Heart left ventricle (tissue), 16 donors: ENCODE measurements around the gene MLN. TPM values are rescaled to one million over a fixed set of nuclear protein-coding genes. Genes with fewer than 3 reads are reported as not detected.

Experiments used
- ATAC-seq, 4 donors: fragments of 200-7000 bp; cut with Tn5 transposase; one replicate each; pipeline ENCODE4 v1.9.1; 2020 to 2022; ENCODE audit warnings: moderate library complexity in 4 of 4, mild to moderate bottlenecking in 3 of 4, moderate number of reproducible peaks in 1 of 4
- DNase-seq, 5 donors: peaks; one replicate each; pipeline ENCODE4 v3.0.0-alpha.2; 2020
- H3K27ac ChIP-seq, 12 donors: fragments of 200-600 bp; sonication (generic) in 4 of 12; one replicate each; pipeline versions ENCODE4 v1.5.0 to v1.8.0; 2016 to 2022; ENCODE audit warnings: mild to moderate bottlenecking in 2 of 12
- H3K27me3 ChIP-seq, 9 donors: fragments of 200-600 bp; sonication (generic) in 2 of 9; one replicate each; pipeline versions ENCODE4 v1.5.1 to v1.8.0; 2016 to 2022; ENCODE audit warnings: mild to moderate bottlenecking in 3 of 9
- H3K36me3 ChIP-seq, 9 donors: fragments of 200-600 bp; sonication (generic) in 2 of 9; one replicate each; pipeline versions ENCODE4 v1.5.0 to v1.8.0; 2018 to 2022; ENCODE audit warnings: mild to moderate bottlenecking in 2 of 9
- H3K4me1 ChIP-seq, 12 donors: fragments of 200-600 bp; sonication (generic) in 4 of 12; one replicate each; pipeline versions ENCODE4 v1.5.0 to v1.8.0; 2016 to 2022; ENCODE audit warnings: mild to moderate bottlenecking in 3 of 12
- H3K4me3 ChIP-seq, 12 donors: fragments of 200-600 bp; sonication (generic) in 4 of 12; one replicate each; pipeline versions ENCODE4 v1.5.0 to v1.8.0; 2017 to 2022; ENCODE audit warnings: mild to moderate bottlenecking in 9 of 12, moderate library complexity in 4 of 12
- H3K9me3 ChIP-seq, 12 donors: fragments of 200-600 bp; sonication (generic) in 4 of 12; one replicate each; pipeline versions ENCODE4 v1.5.0 to v1.8.0; 2016 to 2022; ENCODE audit warnings: mild to moderate bottlenecking in 1 of 12
- POLR2A ChIP-seq, 2 donors: fragments of 450-650 bp; IDR thresholded peaks; one replicate each; pipeline ENCODE4 v1.6.1; 2017; ENCODE audit warnings: antibody characterized with exemption in 2 of 2, mild to moderate bottlenecking in 2 of 2, moderate library complexity in 2 of 2
- WGBS, 4 donors: extraction: QIAGEN DNeasy Blood & Tissue Kit in 2 of 4; methylation state at CpG; one replicate each; pipeline versions ENCODE4 v1.1.5 to v1.1.7; 2013 to 2018; 5-methylcytosine and 5-hydroxymethylcytosine counted together
- intact Hi-C, 10 donors: fragments of 100-400 bp; cut with DNase I; formaldehyde crosslinking; loops; one replicate each; pipeline versions ENCODE4 v1.11.1 to v1.14.2; 2022
- polyA plus RNA-seq, 2 donors: library from polyadenylated mRNA; stranded (reverse); fragments of 200-250 nt; gene quantifications; one replicate each; pipeline ENCODE4 v1.2.3, GENCODE V29; 2013
- total RNA-seq, 9 donors: library from RNA; depleted of rRNA in 2 of 9; stranded (reverse); fragments of >200 nt in 2 of 9; fragmentation: NEBNext Ultra II Directional in 3 of 9; extraction: Animal tissue kit (Norgen Biotek cat#: 25700) in 3 of 9; gene quantifications; one replicate each; pipeline versions ENCODE4 v1.1.0 to v1.2.4, GENCODE V29; 2016 to 2023
- TF ChIP-seq, protein P1 (sequence below), 12 donors: fragments of 200-600 bp; sonication (generic) in 4 of 12; IDR thresholded peaks; one replicate each; pipeline versions ENCODE4 v1.5.0 to v1.8.0; 2018 to 2022; ENCODE audit warnings: antibody characterized with exemption in 12 of 12, mild to moderate bottlenecking in 5 of 12
- donor health status: ischemic (EF 13 %, LVEDD 7.1; RV severe dilation, severe dysfunction).
- donor health status: healthy with polysubstance abuse.
- donor health status: DM: no; HTN: yes; CAD: no.
- donor health status: DM: no; HTN: no; CAD: no.
- donor health status: ischemic (EF 25% LVEDD 6.9; RV normal size, moderate dysfunction).
- donor health status: ischemic (EF 25% LVEDD 5.7; RV mildly dilated, moderate dysfunction).
- donor health status: healthy.
- donor health status: DM: yes; HTN: yes; CAD: no.
- donor health status: ischemic (EF 35%, LVEDD 5.7; RV mildly dilated, moderate dysfunction).
- donor health status: nonischemic (EF 11% LVEDD 7.7; RV severe dilation, severe dysfunction).
- donor health status: DM: yes; HTN: yes; CAD: no.
- donor health status: PGD.
- donor health status: ischemic (EF 29% LVEDD 5.4; RV normal size, mild dysfunction).
- donor health status: nonischemic (EF 23%, LVEDD 6.1; RV moderate dilation, normal function).

The MLN gene
- total and polyA plus RNA-seq, 11 donors: not detected

GRCh38 chr6:33774774-33775173 lies 29.0 kb downstream of the MLN start:
- no peaks in the 10 kb centered on the region for H3K27me3 ChIP-seq
- DNase-seq (peak in 1 of 5 donors; percentile 12), ATAC-seq (no peak)
- peaks cover 0 to 35% (median 25%) of the 10 kb centered on the region in 12 donors for H3K4me1 ChIP-seq
- H3K27ac ChIP-seq: no peak overlapping the region
- no peak overlapping the region for H3K4me3 ChIP-seq
- H3K9me3 ChIP-seq: no peaks in the 10 kb centered on the region
- no peak for TF ChIP-seq POLR2A (IDR thresholded peaks at IDR 0.05)
- TF ChIP-seq, protein P1, sequence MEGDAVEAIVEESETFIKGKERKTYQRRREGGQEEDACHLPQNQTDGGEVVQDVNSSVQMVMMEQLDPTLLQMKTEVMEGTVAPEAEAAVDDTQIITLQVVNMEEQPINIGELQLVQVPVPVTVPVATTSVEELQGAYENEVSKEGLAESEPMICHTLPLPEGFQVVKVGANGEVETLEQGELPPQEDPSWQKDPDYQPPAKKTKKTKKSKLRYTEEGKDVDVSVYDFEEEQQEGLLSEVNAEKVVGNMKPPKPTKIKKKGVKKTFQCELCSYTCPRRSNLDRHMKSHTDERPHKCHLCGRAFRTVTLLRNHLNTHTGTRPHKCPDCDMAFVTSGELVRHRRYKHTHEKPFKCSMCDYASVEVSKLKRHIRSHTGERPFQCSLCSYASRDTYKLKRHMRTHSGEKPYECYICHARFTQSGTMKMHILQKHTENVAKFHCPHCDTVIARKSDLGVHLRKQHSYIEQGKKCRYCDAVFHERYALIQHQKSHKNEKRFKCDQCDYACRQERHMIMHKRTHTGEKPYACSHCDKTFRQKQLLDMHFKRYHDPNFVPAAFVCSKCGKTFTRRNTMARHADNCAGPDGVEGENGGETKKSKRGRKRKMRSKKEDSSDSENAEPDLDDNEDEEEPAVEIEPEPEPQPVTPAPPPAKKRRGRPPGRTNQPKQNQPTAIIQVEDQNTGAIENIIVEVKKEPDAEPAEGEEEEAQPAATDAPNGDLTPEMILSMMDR (IDR thresholded peaks at IDR 0.05): no peak
- H3K36me3 ChIP-seq: peaks cover 7 to 79% (median 73%) of the 10 kb centered on the region in 9 donors
- intact Hi-C loops: loop anchor here in 4 of 10 donors (5.0 kb wide), 3 partner anchors 38 to 378 kb away; no protein-coding TSS in a partner anchor
- 94 to 98% (median 97%) methylated on average over 3 of the region's 3 CpGs for WGBS, 4 donors

GRCh38 chr6:33772902-33773472 lies 30.8 kb downstream of the MLN start:
- Histone ChIP-seq H3K9me3 (no peaks in the 10 kb centered on the region), H3K27ac (no peak overlapping the region), H3K36me3 (peaks cover 7 to 62% (median 55%) of the 10 kb centered on the region in 9 donors), H3K27me3 (no peaks in the 10 kb centered on the region), H3K4me3 (no peak overlapping the region), H3K4me1 (peaks cover 0 to 37% (median 27%) of the 10 kb centered on the region in 12 donors)
- DNase-seq (peak in 1 of 5 donors; percentile 13), ATAC-seq (no peak)
- no peak for TF ChIP-seq POLR2A (IDR thresholded peaks at IDR 0.05)
- TF ChIP-seq, protein P1 (IDR thresholded peaks at IDR 0.05): no peak
- 78 to 93% (median 83%) methylated on average over 6 of the region's 6 CpGs for WGBS, 4 donors
- intact Hi-C loops: loop anchor here in 7 of 10 donors (2.0 to 5.0 kb wide), 4 partner anchors 39 to 379 kb away; no protein-coding TSS in a partner anchor

DNA sequence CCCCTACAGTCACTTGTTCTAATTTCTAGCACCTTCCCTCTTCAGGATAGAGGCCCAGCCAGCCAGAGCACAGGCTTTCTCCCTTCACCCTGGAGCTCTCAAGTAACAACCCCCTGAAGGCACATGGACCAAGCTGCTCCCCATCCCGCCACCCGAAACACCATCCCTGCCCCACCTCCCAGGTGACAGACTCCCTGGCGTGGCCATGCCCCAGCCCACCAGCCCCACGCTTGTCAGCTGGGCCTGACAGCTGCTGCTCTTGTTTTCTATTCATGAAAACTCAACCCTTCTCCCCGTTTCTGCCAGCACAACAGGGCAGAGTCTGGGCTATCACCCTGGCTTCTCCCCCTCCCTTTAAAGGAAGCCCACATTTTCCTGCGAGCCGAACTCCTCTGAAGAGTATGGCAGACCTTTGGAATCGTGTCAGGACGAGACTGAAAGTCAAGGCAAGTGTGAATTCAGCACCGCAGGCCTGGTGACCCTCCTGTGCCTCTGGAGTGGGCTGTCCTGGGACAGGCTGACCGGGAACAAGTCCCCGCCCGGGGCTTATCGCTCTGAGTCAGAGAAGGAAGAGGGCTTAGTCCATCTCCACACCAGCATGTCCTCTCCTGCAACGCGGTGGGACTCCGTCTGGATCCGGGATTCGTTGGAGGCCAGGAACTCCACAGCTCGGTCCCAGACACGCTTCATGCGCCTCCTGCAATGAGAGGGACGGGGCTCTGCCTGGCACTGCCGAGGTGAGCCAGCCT lies 31.5 kb downstream of the MLN start:
- Histone ChIP-seq H3K4me1 (peaks cover 0 to 37% (median 27%) of the 10 kb centered on the region in 12 donors), H3K36me3 (peaks cover 7 to 54% (median 48%) of the 10 kb centered on the region in 9 donors), H3K27me3 (no peaks in the 10 kb centered on the region), H3K4me3 (peak overlapping the region in 2 of 12 donors; percentile 11 to 24), H3K9me3 (peaks cover 0 to under 1% (median 0%) of the 10 kb centered on the region in 12 donors), H3K27ac (peak overlapping the region in 10 of 12 donors; percentile 2 to 74 (median 44))
- TF ChIP-seq, protein P1 (IDR thresholded peaks at IDR 0.05): no peak
- TF ChIP-seq POLR2A (IDR thresholded peaks at IDR 0.05): no peak
- intact Hi-C loops: loop anchor here in 7 of 10 donors (2.0 to 5.0 kb wide), 4 partner anchors 40 to 380 kb away; no protein-coding TSS in a partner anchor
- DNase-seq: peak in 1 of 5 donors; percentile 60
- ATAC-seq: peak in 1 of 4 donors; percentile 10
- WGBS, 4 donors: 73 to 78% (median 75%) methylated on average over 22 to 24 of the region's 24 CpGs
